NCI-H2227 treated with DMSO at 0.1 percent for 48 hours (cell line): Measurements from ENCODE around the gene C1orf159.

Source experiments
- DNase-seq: peaks from one replicate; lab custom pipeline; 2025; lab: John Stamatoyannopoulos, UW

Gene C1orf159

GRCh38 chr1:1132042-1132950 lies 16.4 kb upstream of the C1orf159 start:
- DNase-seq: no peak

DNA sequence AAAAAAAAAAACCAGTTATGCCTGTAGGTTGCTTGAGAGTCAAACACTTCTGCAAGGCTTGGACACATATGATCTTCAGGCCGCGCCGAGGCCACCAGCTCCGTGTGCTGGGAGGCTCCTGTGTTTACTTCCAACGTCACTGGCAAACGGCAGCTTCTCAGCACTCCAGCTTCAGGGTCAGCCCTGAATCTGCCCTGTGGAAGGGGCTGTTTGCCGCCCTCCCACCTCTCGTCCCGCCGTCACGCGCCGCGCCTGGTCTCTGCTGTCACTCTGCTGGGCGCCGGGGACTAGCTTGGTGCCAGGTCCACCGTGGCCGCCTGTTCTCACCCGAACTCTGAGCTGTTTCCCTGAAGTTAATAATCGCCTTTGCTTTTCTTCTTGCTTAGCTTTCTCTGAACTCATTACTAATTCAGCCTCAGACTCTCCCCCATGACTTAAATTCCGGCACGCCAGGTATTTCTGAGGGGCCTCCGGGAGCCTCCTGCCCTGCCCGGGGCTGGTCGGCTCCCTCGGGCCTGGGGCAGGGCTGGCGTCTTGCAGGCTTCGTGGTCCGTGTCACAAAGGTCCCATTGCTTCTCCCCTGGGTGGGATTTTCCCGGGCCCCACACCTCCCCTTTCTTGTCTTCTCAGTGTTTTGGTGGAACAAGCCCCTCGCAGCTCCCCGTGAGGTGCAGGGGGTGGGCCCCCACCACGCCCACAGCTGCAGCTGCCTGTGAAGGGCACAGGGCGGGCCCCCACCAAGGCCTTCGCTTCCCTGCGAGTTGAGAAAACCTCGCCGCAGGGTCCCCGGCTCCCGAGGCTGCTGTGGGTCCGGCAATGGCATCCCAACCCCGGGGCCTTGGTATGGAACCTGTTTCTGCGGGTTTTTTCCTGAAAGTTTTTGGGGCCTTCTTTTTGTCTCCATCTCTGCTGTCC lies 14.6 kb upstream of the C1orf159 start:
- DNase-seq: no peak

- DNase-seq: no peak
These were observed 13.5 kb upstream of the C1orf159 start for GRCh38 chr1:1129381-1129821.

GRCh38 chr1:1128454-1129139 lies 12.7 kb upstream of the C1orf159 start:
- no peak for DNase-seq

- DNase-seq: no peak
These were observed 11.9 kb upstream of the C1orf159 start for GRCh38 chr1:1127551-1128451.

GRCh38 chr1:1125945-1126344 lies 10.1 kb upstream of the C1orf159 start:
- no peak for DNase-seq

- DNase-seq: no peak
These were observed 9.1 kb upstream of the C1orf159 start for GRCh38 chr1:1124786-1125642.

DNA sequence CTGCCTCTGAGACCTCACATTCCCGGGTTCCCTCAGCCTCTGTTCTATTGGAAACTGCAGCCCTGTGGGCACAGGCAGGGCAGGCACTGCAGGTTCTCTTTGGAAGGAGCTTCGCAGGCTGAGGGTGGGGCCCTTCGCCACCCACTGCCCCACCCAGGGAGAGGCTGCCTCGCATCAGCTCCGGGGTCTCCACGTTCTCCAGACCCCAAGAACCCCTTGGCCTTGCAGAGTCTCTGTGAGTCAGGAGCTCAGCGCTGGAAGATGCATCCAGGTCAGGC lies 8.6 kb upstream of the C1orf159 start:
- no peak for DNase-seq

GRCh38 chr1:1123581-1124507 lies 8.0 kb upstream of the C1orf159 start:
- no peak for DNase-seq

- no peak for DNase-seq
These were observed 7.1 kb upstream of the C1orf159 start for GRCh38 chr1:1122981-1123480.

DNA sequence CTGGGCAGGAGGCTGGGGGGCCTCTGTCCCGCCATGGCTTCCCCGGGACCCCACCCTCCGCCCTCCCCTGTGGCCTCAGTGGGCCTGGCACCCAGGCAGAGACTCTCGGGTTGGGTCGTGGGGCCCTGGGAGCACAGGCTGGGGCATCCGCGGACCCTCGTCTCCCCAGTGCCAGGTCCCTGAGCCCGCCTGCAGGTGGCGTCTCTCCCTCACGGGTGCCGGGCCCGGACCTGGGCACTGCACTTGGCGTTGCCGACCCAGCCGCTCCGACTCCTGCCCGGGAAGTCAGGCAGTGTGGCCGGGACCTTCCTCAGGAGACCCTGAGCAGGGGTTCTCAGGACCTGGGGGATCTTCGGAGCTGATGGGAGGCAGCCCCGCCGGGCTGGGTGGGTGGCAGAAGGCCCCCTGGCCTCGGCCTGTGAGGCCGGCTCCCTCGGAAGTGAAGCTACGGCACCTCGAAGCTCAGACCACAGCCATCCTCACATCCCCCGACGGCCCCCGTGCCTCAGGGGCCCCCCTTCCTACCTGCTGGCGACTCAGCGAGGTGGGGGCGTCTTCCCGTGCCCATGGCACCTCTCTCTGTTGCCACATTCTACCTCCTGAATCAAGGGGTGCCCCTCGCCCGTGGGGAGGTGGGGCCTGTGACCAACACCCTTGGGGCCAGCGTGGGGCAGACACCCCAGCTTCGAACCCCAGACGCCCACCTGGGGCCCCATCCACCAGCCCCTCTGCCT lies 6.4 kb upstream of the C1orf159 start:
- DNase-seq: no peak

- DNase-seq: no peak
These were observed 5.8 kb upstream of the C1orf159 start for GRCh38 chr1:1121611-1122077.

DNA sequence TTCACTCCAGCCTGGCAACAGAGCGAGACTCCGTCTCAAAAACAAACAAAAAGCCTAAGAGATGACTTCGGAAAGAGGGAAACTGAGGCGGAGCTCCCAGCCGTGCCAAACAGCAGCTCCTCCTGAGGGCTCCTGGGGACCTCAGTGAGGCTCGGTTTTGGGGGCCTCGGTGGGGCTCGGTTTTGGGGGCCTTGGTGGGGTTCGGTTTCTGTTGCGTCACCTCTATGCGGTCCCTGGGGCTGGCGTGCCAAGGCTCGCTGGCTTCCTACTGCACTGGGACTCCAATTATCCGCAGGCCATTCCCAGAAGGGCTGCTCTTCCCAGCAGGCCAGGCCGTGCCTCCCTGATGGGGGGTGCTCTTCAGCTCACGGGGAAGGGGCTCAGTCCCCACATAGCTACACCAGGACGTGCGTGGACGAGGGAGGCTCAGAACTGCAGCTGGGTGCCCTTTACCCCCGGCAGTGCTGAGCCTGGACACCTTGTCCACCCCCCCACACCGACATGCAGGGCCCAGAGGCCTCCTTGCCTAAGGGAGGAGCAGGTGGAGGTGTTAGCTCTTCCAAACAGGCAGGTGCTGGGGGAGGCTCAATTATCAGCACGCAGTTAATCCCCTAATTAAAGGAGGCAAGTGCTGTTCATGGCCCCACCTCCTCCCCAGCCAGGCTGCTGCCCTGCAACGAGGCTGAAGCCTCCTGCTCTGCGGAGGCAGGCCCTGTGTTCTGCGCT lies 5.1 kb upstream of the C1orf159 start:
- no peak for DNase-seq

- DNase-seq: no peak
These were observed 4.2 kb upstream of the C1orf159 start for GRCh38 chr1:1120096-1120495.

GRCh38 chr1:1119272-1119890 lies 3.5 kb upstream of the C1orf159 start:
- DNase-seq: no peak

GRCh38 chr1:1118876-1119220 lies 3.0 kb upstream of the C1orf159 start:
- DNase-seq: no peak
